IMR-90 (cell line): ENCODE results near the gene CASKIN1. TPM values are rescaled to one million over a fixed set of nuclear protein-coding genes. Genes with fewer than 3 reads are reported as not detected.

ENCODE experiments used
- ATAC-seq: fragments of 200-7000 bp; cut with Tn5 transposase; 2 replicates; pipeline ENCODE4 v1.9.1; 2020; ENCODE audit warnings: low read depth, mild to moderate bottlenecking, moderate library complexity
- BruUV-seq: library from RNA; stranded (reverse); fragments of 400-500 nt; replicated peaks from 2 replicates; lab custom pipeline; 2021; lab: Mats Ljungman, UMichigan
- CTCF ChIA-PET: fragments of 300-600 bp; formaldehyde crosslinking; extraction: SDS; loops from one replicate; lab custom pipeline; 2021; ENCODE audit warnings: antibody characterized with exemption; lab: Yijun Ruan, JAX
- POLR2A ChIA-PET: fragments of 300-600 bp; sonication (Branson Sonifier 250); formaldehyde crosslinking; loops from one replicate; lab custom pipeline; 2022; ENCODE audit warnings: antibody characterized with exemption; ENCODE audit not compliant: unreplicated experiment; lab: Charles Lee
- DNase-seq: peaks from one replicate; pipeline ENCODE4 v3.0.0; 2013
- H2AFZ ChIP-seq: replicated peaks from 2 replicates; pipeline ENCODE3; 2013; ENCODE audit warnings: low read length, mild to moderate bottlenecking; ENCODE audit not compliant: poor library complexity
- H2AK5ac ChIP-seq: 2 replicates; pipeline ENCODE4 v1.6.1; 2013; ENCODE audit warnings: low read depth, low read length, inconsistent platforms
- H2AK9ac ChIP-seq: replicated peaks from 2 replicates; pipeline ENCODE3; 2013; ENCODE audit warnings: mild to moderate bottlenecking, low read depth, low read length, moderate library complexity; ENCODE audit not compliant: poor library complexity
- H2BK120ac ChIP-seq: 2 replicates; pipeline ENCODE4 v1.6.1; 2013; ENCODE audit warnings: low read depth, low read length, inconsistent platforms
- H2BK15ac ChIP-seq: 3 replicates; pipeline ENCODE4 v1.6.1; 2013; ENCODE audit warnings: low read depth, low read length, inconsistent platforms
- H2BK20ac ChIP-seq: 2 replicates; pipeline ENCODE4 v1.6.1; 2013; ENCODE audit warnings: low read depth, mild to moderate bottlenecking, inconsistent platforms, low read length, moderate library complexity
- H2BK5ac ChIP-seq: 2 replicates; pipeline ENCODE4 v1.6.1; 2013; ENCODE audit warnings: mild to moderate bottlenecking, low read depth, low read length, inconsistent platforms; ENCODE audit not compliant: poor library complexity, severe bottlenecking
- H3K14ac ChIP-seq: replicated peaks from 2 replicates; pipeline ENCODE4 v1.6.1; 2013; ENCODE audit warnings: low read depth, low read length, inconsistent platforms
- H3K18ac ChIP-seq: 2 replicates; pipeline ENCODE4 v1.6.1; 2013; ENCODE audit warnings: low read depth, low read length, control low read depth
- H3K23ac ChIP-seq: 2 replicates; pipeline ENCODE4 v1.6.1; 2013; ENCODE audit warnings: low read depth, low read length, inconsistent platforms
- H3K27ac ChIP-seq: 2 replicates; pipeline ENCODE4 v1.5.1; 2013; ENCODE audit warnings: mild to moderate bottlenecking, control low read depth, low read length; ENCODE audit not compliant: insufficient read depth
- H3K27me3 ChIP-seq: 2 replicates; pipeline ENCODE4 v1.6.1; 2013; ENCODE audit warnings: low read length; ENCODE audit not compliant: control insufficient read depth, insufficient read depth
- H3K36me3 ChIP-seq: 2 replicates; pipeline ENCODE4 v1.6.1; 2013; ENCODE audit warnings: low read length, mixed read lengths; ENCODE audit not compliant: control insufficient read depth, insufficient read depth
- H3K4ac ChIP-seq: 2 replicates; pipeline ENCODE4 v1.6.1; 2013; ENCODE audit warnings: low read depth, low read length, inconsistent platforms
- H3K4me1 ChIP-seq: 2 replicates; pipeline ENCODE4 v1.6.1; 2013; ENCODE audit warnings: low read length, mixed read lengths; ENCODE audit not compliant: control insufficient read depth, insufficient read depth
- H3K4me2 ChIP-seq: 2 replicates; pipeline ENCODE4 v1.6.1; 2013; ENCODE audit warnings: low read depth, mild to moderate bottlenecking, control low read depth, low read length, moderate library complexity
- H3K4me3 ChIP-seq: 2 replicates; pipeline ENCODE4 v1.5.1; 2013; ENCODE audit warnings: low read depth, mild to moderate bottlenecking, control low read depth, low read length, moderate library complexity; ENCODE audit not compliant: insufficient read depth
- H3K56ac ChIP-seq: 2 replicates; pipeline ENCODE4 v1.6.1; 2013; ENCODE audit warnings: low read length, inconsistent platforms; ENCODE audit not compliant: insufficient read depth; ENCODE audit errors: extremely low read depth
- H3K79me1 ChIP-seq, 2 experiments: 2 replicates each; pipeline ENCODE4 v1.6.1; 2013; ENCODE audit warnings: low read length in 2 of 2, inconsistent platforms in 1 of 2, low read depth in 1 of 2
- H3K9ac ChIP-seq: 2 replicates; pipeline ENCODE4 v1.6.1; 2013; ENCODE audit warnings: low read depth, low read length, control low read depth
- H3K9me1 ChIP-seq: 2 replicates; pipeline ENCODE4 v1.6.1; 2013; ENCODE audit warnings: low read length, inconsistent platforms; ENCODE audit not compliant: insufficient read depth
- H3K9me3 ChIP-seq: 2 replicates; pipeline ENCODE4 v1.6.1; 2013; ENCODE audit warnings: low read length; ENCODE audit not compliant: control insufficient read depth, insufficient read depth
- H4K20me1 ChIP-seq: 2 replicates; pipeline ENCODE4 v1.6.1; 2013; ENCODE audit warnings: low read length, inconsistent platforms; ENCODE audit not compliant: insufficient read depth
- H4K5ac ChIP-seq: 2 replicates; pipeline ENCODE4 v1.6.1; 2013; ENCODE audit warnings: mild to moderate bottlenecking, low read depth, low read length, control low read depth
- H4K8ac ChIP-seq, 2 experiments: 2 replicates each; pipeline ENCODE4 v1.6.1; 2013; ENCODE audit warnings: low read depth in 2 of 2, low read length in 2 of 2, control low read depth in 1 of 2, inconsistent platforms in 1 of 2
- H4K91ac ChIP-seq: 2 replicates; pipeline ENCODE4 v1.6.1; 2013; ENCODE audit warnings: low read depth, low read length, inconsistent platforms; ENCODE audit not compliant: insufficient read depth
- BHLHE40 ChIP-seq: fragments of 150-350 bp; IDR thresholded peaks from 2 replicates; pipeline ENCODE4 v1.6.1; 2016; ENCODE audit warnings: mild to moderate bottlenecking, low read depth, low read length
- CEBPB ChIP-seq: IDR thresholded peaks from 2 replicates; pipeline ENCODE4 v1.6.1; 2012; ENCODE audit warnings: low read depth, low read length, improper control_type of control experiment
- CHD1 ChIP-seq: IDR thresholded peaks from 2 replicates; pipeline ENCODE4 v1.6.1; 2012; ENCODE audit warnings: low read depth, low read length, improper control_type of control experiment
- CTCF ChIP-seq: conservative IDR thresholded peaks from 2 replicates; pipeline ENCODE4 v1.5.1; 2012; ENCODE audit warnings: mild to moderate bottlenecking, low read depth, low read length, improper control_type of control experiment
- ELK1 ChIP-seq: fragments of 150-350 bp; IDR thresholded peaks from 2 replicates; pipeline ENCODE4 v1.6.1; 2016; ENCODE audit warnings: low read depth, mild to moderate bottlenecking, low read length, moderate library complexity, borderline replicate concordance
- FOS ChIP-seq: fragments of 150-350 bp; IDR thresholded peaks from 2 replicates; pipeline ENCODE4 v1.6.1; 2016; ENCODE audit warnings: low read depth, low read length
- MAFK ChIP-seq: IDR thresholded peaks from 2 replicates; pipeline ENCODE4 v1.6.1; 2012; ENCODE audit warnings: low read depth, low read length, improper control_type of control experiment
- MAZ ChIP-seq: IDR thresholded peaks from 2 replicates; pipeline ENCODE4 v1.6.1; 2012; ENCODE audit warnings: low read depth, mild to moderate bottlenecking, low read length, improper control_type of control experiment, moderate library complexity, borderline replicate concordance
- MXI1 ChIP-seq: IDR thresholded peaks from 2 replicates; pipeline ENCODE4 v1.6.1; 2012; ENCODE audit warnings: low read depth, mild to moderate bottlenecking, low read length, moderate library complexity, borderline replicate concordance
- NFE2L2 ChIP-seq: fragments of 150-350 bp; IDR thresholded peaks from 2 replicates; pipeline ENCODE4 v1.6.1; 2016; ENCODE audit warnings: low read depth, mild to moderate bottlenecking, low read length
- POLR2A ChIP-seq: IDR thresholded peaks from 2 replicates; pipeline ENCODE4 v1.6.1; 2012; ENCODE audit warnings: mild to moderate bottlenecking, low read depth, low read length
- RAD21 ChIP-seq: IDR thresholded peaks from 2 replicates; pipeline ENCODE4 v1.6.1; 2012; ENCODE audit warnings: low read length, improper control_type of control experiment
- RCOR1 ChIP-seq: IDR thresholded peaks from 2 replicates; pipeline ENCODE4 v1.6.1; 2012; ENCODE audit warnings: mild to moderate bottlenecking, low read length, improper control_type of control experiment; ENCODE audit not compliant: insufficient replicate concordance
- RFX5 ChIP-seq: IDR thresholded peaks from 2 replicates; pipeline ENCODE4 v1.8.0; 2012; ENCODE audit warnings: low read depth, mild to moderate bottlenecking, low read length, moderate library complexity
- SMC3 ChIP-seq: fragments of 150-350 bp; IDR thresholded peaks from 2 replicates; pipeline ENCODE4 v1.6.1; 2016; ENCODE audit warnings: low read depth, mild to moderate bottlenecking, antibody characterized with exemption, low read length, moderate library complexity
- USF2 ChIP-seq: fragments of 150-350 bp; IDR thresholded peaks from 2 replicates; pipeline ENCODE4 v1.6.1; 2017; ENCODE audit warnings: mild to moderate bottlenecking, antibody characterized with exemption, low read length, low read depth
- WGBS, 2 experiments: methylation state at CpG; one replicate each; pipeline versions ENCODE4 v1.1.5 to v1.1.7; 2013; ENCODE audit warnings: missing lambda C conversion rate in 2 of 2; ENCODE audit not compliant: insufficient read length in 1 of 2; ENCODE audit errors: extremely low coverage in 2 of 2; 5-methylcytosine and 5-hydroxymethylcytosine counted together
- dilution Hi-C: fragments of 300-500 bp; cut with HindIII; formaldehyde crosslinking; loops from one replicate; pipeline ENCODE4 v1.14.3; 2018; ENCODE audit warnings: low sequenced_read_pairs; ENCODE audit not compliant: unreplicated experiment
- in situ Hi-C: fragments of 300-500 bp; cut with MboI; formaldehyde crosslinking; loops from 3 replicates; pipeline ENCODE4 v1.14.3; 2019; ENCODE audit warnings: low sequenced_read_pairs, inconsistent platforms, mixed read lengths
- intact Hi-C: fragments of 100-400 bp; cut with micrococcal nuclease; formaldehyde crosslinking; loops from 2 replicates; pipeline ENCODE4 v1.10.0; 2022
- polyA plus RNA-seq, 3 experiments: library from polyadenylated mRNA; depleted of rRNA; stranded (reverse); fragments of >200 nt; gene quantifications; 2 replicates each; pipeline ENCODE4 v1.2.3, GENCODE V29; 2012; ENCODE audit warnings: low replicate concordance in 1 of 3
- total RNA-seq: library from RNA; depleted of rRNA; stranded (reverse); fragments of >200 nt; gene quantifications from 2 replicates; pipeline ENCODE4 v1.2.3, GENCODE V29; 2012

CASKIN1 gene
- total and polyA plus RNA-seq, 2 of the 4 experiments (the other 2 are of a cell fraction) = 0.05 TPM; not detected in 1

- peak overlapping the region; percentile 72 for H2AK9ac ChIP-seq
- CTCF ChIA-PET = no interaction called here
- no peak overlapping the region for H3K23ac ChIP-seq
- intact Hi-C loops (no loop called here), dilution Hi-C loops (no loop called here), in situ Hi-C loops (no loop called here)
- no peaks in the 10 kb centered on the region for H3K27me3 ChIP-seq
- H3K27ac ChIP-seq = peak overlapping the region; percentile 34; the same call in 1 of the 2 replicates
- POLR2A ChIA-PET = no interaction called here
- H3K79me1 ChIP-seq = peaks cover 0 to 71% of the 10 kb centered on the region in 2 experiments; a peak in 3 of 4 replicates
- no peak overlapping the region for H3K18ac ChIP-seq
- H3K56ac ChIP-seq = no peak overlapping the region
- peaks cover 16% of the 10 kb centered on the region for H3K36me3 ChIP-seq
- H3K9me3 ChIP-seq = no peaks in the 10 kb centered on the region
- no peak overlapping the region for H2BK20ac ChIP-seq
- peaks cover 34% of the 10 kb centered on the region for H3K4me1 ChIP-seq
- H3K9me1 ChIP-seq = 0 out of 2 replicates have a peak, but pooled peaks cover 8% of the 10 kb centered on the region
- no peak overlapping the region for H2BK15ac ChIP-seq
- TF ChIP-seq NFE2L2 (no peak), CTCF (no peak), RCOR1 (no peak), RFX5 (no peak), USF2 (no peak), CEBPB (no peak), RAD21 (no peak), MAZ (no peak), ELK1 (no peak), MAFK (no peak), FOS (no peak), BHLHE40 (no peak), POLR2A (no peak), MXI1 (no peak), CHD1 (no peak), SMC3 (no peak)
- peak overlapping the region; percentile 42 for H2BK5ac ChIP-seq
- no peak overlapping the region for H3K14ac ChIP-seq
- no TSS peak for BruUV-seq
- H4K8ac ChIP-seq = no peak overlapping the region
- no peak for DNase-seq
- H2AK5ac ChIP-seq = no peak overlapping the region
- H3K4me3 ChIP-seq = no peak overlapping the region
- no peak overlapping the region for H2AFZ ChIP-seq
- no peak overlapping the region for H3K9ac ChIP-seq
- no peak overlapping the region for H3K4me2 ChIP-seq
- H4K91ac ChIP-seq = no peak overlapping the region
- no peak for ATAC-seq
- H4K5ac ChIP-seq = no peak overlapping the region
- no peak overlapping the region for H2BK120ac ChIP-seq
- no peak overlapping the region for H3K4ac ChIP-seq
- H4K20me1 ChIP-seq = peaks cover 79% of the 10 kb centered on the region
- 90% methylated on average over 2 of the region's 10 CpGs; no CpG with 5 or more reads in 1 of the 2 experiments for WGBS, 2 experiments
Measured at GRCh38 chr16:2161911-2162310, 34.5 kb downstream of the CASKIN1 start.
